GM18505 (cell line): ENCODE results near the gene SRRM1.

ENCODE experiments used
- ATAC-seq: cut with Tn5 transposase; IDR thresholded peaks from one replicate; pipeline ENCODE4 v1.9.1; 2021; ENCODE audit not compliant: unreplicated experiment
- POLR2A ChIP-seq: IDR thresholded peaks from 4 replicates; pipeline ENCODE4 v1.6.1; 2011; ENCODE audit warnings: borderline replicate concordance; ENCODE audit not compliant: insufficient read depth, insufficient read length; ENCODE audit errors: extremely low read depth

SRRM1 gene

DNA sequence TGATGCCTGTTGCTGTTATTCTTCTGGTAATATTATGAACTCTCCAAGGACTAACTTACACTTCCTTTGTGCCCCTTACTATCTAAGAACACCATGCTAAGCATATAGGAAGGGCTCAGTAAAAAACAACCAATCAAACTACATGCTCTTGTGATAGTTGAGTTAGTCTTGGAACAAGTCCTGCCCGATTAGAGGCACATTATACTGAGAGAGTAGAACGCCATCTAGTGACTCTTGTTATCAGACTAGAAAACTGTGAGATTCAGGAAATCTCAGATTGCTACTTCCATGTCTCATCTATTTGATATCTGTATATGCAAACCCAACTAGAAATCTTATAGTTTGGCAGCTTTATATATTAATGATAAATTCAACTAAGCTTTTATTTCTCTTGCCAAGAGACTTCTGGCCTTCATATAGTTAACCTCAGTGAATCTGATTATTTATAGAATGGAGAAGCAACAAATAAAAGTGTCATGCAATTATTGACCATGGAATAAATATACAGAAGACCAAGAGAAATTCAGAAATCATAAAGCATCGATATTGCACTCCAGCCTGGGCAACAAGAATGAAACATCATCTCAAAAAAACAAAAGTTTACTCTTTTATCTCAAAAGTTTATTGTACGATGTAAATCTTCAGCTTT lies 7.8 kb upstream of the SRRM1 start:
- no peak for TF ChIP-seq POLR2A
- no peak for ATAC-seq

DNA sequence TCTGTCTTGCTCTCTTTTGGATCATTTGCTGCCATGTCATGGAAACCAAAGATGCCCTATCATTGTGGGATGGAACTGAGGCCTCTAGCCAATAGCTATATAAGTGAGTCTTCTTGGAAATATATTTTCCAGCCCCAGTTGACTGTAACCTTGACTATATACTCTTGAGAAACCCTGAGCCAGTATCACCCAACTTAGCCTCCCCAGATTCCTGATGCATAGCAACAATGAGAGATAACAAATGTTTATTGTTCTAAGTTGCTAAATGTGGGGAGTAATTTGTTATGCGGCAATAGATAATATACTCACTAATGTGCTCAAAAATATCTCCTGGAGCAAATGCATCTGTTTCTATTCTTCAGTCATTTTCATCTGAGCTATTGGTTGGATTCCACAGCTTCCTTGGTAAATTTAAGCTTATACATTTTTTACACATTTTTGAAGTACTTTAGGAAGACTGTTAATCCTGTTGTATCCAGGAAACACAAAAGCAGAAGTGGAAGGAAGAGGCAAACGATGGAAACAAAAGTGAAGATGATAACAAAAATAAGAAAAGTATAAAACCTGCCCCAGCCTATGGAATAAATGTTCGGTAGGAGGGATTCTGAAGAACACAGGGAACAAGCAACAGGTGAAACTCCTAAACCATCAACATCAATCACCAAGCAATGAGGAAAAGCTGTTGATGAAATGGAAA lies 6.3 kb upstream of the SRRM1 start:
- no peak for TF ChIP-seq POLR2A
- no peak for ATAC-seq

DNA sequence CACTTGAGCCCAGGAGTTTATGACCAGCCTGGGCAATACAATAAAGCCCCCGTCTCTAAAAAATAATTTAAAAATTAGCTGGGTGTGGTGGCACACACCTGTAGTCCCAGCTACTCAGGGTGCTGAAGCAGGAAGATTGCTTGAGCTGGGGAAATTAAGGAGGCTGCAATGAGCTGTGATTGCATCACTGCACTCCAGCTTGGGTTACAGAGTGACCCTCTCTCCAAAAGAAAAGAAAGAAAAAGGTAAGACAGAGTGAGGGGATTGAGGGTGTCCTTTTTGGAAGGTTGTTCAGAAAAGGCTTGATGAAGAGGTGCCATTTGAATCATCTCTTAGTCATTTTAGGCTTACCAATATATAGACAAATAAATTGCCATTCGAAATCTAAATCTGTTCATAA lies 4.0 kb upstream of the SRRM1 start:
- no peak for TF ChIP-seq POLR2A

DNA sequence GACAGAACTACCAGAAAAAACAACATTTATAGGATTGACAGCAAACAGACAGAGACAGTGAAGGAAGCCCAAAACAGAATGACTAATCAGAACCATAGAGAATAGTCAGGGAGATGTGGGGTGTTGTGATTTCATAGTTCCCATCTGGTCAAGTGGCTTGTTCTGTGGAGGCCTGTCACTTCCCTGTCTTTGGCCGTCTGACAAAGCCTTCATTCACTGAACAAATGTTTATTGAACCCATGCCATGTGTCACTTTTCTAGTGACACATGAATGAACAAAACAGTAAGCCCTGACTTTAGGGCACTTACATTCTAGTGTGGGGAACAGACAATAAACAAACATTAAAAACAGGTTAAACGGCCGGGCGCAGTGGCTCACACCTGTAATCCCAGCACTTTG lies 3.2 kb upstream of the SRRM1 start:
- no peak for ATAC-seq
- no peak for TF ChIP-seq POLR2A

More for the DNA sequence above, 4.0 kb upstream of the SRRM1 start:
- no peak for ATAC-seq

DNA sequence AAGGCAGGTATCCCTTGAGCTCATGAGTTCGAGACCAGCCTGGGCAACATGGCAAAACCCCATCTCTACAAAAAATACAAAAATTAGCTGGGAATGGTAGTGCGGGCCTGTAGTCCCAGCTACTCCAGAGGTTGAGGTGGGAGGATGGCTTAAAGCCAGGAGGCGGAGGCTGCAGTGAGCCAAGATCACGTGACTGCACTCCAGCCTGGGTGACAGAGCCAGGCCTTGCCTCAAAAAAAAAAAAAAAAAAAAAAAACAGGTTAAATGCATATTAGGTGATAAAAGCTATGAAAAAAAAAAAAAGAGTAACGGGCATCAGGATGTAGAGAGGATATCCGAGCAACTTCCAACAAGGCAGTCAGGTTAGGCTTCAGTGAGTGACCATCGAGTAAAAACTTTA lies 2.8 kb upstream of the SRRM1 start:
- no peak for ATAC-seq
- TF ChIP-seq POLR2A: no peak

DNA sequence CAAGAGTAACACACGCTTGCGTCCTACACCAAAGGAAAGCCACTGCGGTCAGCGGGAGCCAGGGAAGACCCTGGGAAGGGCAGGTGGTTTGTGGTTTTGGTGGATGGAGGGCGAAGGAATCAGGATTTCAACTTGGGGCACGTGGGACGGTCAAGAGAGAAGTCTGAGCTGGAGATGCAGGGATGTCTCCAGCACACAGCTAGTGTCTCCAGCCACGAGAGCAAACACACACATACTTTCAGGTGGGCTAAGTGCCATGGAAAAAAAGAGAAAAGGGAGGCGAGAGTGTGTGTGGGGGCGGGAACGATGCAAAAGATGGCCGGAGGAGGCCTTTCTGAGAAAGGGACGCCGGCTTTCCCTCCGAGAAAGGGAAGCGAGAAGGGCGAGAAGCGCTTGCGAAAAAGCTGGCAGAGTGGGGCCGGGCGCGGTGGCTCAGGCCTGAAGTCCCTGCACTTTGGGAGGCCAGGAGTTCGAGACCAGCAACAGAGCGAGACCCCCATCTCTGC lies 1.4 kb upstream of the SRRM1 start:
- no peak for ATAC-seq
- no peak for TF ChIP-seq POLR2A

DNA sequence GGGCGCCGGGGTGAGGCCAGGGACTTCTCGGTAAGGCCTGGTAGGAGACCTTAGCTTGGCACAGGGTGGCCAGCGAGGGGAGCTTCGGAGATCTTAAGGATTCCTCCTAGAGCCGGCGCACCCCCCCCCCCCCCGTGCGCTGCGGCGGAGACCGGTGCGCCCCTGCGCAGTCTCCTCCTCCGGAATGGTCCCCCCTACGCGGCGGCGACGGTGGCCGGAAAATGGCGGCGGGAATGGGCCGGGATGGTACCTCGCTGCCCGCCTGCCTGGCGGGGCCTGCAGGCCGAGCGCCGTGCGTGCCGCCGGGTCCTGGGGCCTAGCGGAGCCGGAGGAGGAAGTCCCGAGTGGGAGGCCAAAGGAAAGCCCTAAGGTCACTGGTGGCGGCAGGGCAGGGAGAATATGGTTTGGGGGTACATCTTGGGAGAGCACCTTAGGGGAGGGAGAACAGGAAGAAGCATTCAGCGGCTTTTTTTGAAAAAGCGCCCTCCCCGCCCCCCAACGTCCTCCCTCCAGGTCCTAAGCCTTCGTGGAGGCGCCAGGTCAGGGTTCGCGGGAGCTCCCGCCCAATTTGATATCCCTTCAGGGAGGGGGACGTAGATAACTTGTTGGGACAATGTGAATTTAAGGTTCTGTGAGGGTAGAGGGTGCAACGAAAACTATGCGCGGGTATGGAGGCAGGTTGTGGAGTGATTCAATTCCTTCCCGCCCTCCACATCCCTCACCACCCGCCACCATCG lies 429 bp downstream of the SRRM1 start:
- no peak for TF ChIP-seq POLR2A
- ATAC-seq: peak; percentile 18

DNA sequence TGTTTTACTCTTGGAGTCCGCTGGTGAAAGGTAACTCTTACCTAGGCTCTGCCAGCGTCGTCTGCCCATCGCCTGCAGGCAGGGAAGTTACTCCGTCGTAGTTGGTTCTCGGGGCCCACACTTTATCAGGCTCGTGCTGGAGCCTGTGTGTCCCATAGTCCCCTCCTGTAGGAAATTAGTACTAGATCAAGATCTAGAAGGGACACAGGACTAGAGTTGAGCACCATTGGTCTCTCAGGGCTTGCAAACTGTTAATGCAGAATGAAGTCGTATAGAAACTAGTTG lies 940 bp downstream of the SRRM1 start:
- TF ChIP-seq POLR2A: no peak
- ATAC-seq: no peak

DNA sequence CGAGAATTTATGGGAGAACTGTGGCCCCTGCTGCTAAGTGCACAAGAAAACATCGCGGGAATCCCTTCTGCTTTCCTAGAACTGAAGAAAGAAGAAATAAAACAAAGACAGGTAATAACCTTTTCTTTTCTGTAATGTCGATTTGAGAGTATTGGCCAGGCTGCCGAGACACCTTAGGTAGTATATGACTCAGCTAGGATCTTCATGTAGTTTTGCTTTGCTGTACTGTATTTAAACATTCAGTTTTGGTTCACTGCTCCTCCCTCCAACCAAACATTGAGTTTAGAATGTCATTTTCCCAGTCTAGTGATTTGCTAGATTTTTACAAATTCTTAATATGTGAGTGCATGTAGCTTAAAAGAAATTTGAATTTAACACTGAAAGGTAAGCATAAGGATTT lies 5.8 kb downstream of the SRRM1 start:
- ATAC-seq: no peak
- TF ChIP-seq POLR2A: no peak

DNA sequence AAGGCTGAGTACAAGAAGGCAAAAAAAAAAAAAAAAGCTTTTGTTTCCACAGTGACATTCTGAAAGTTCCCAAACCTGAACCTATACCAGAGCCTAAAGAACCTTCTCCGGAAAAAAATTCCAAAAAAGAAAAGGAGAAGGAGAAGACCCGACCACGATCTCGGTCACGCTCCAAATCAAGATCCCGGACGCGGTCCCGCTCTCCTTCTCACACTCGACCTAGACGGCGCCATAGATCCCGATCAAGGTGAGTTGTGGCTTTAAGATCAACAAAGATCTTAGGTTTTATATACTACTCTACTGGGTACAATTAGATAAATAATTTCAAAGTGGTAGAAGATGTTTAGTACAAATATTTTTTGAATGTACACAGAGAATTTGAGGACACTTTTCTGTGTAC lies 9.3 kb downstream of the SRRM1 start:
- no peak for TF ChIP-seq POLR2A
- ATAC-seq: no peak

DNA sequence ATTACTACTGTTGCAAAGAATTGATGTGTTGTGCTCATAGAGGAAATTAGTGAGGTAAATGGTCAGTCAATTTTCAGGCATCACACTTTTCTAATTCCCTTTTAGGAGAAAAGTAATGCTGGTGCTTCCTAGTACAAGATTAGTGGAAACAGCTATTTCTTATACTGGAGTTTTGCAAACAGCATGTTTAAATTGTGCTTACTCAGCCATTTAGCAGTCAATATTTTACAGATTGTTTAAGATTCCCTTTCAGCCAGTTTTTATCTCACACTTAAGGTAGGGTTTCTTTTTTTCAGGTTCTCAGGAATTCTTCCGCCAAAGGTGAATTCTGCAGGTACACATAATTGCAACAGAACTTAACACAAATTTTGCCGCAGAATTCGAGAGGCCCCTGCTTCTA lies 10.9 kb downstream of the SRRM1 start:
- no peak for ATAC-seq
- TF ChIP-seq POLR2A: no peak

DNA sequence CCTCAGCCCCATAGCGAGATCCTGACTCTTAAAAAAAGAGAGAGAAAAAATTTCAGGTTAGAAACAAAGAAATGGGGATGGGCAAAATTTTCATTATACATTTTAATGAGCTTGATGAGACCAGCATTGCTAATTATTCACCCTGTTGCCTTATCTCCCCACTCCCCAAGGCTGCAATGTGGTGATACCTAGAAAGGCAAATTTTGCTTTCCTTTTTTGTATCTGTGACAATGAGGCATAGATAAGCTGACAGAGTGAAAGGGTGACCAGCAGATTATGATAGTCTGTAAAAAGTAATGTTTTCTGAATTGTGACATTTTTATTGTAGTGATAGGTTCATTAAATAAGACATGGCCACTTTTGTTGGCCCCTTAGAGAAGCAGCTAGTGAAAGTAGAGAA lies 12.9 kb downstream of the SRRM1 start:
- TF ChIP-seq POLR2A: no peak
- no peak for ATAC-seq

DNA sequence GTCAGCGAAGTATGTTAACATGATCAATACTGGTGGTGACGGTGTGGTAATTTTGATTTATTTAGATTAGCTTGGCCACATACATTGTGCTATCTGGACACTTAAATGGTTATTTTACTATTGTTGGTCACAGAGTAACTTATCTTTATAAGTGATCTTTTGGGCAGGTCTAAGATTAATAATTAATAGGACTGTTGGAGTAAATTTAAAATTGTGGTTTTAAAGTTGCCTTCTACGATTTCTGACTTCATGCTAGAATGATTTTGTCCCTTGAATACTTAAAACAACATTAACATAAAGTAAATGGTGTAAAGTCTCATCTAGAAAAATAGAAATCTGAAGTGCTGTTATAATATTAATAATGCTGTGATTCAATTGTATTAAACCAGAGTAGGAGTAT lies 14.7 kb downstream of the SRRM1 start:
- TF ChIP-seq POLR2A: no peak
- ATAC-seq: no peak

DNA sequence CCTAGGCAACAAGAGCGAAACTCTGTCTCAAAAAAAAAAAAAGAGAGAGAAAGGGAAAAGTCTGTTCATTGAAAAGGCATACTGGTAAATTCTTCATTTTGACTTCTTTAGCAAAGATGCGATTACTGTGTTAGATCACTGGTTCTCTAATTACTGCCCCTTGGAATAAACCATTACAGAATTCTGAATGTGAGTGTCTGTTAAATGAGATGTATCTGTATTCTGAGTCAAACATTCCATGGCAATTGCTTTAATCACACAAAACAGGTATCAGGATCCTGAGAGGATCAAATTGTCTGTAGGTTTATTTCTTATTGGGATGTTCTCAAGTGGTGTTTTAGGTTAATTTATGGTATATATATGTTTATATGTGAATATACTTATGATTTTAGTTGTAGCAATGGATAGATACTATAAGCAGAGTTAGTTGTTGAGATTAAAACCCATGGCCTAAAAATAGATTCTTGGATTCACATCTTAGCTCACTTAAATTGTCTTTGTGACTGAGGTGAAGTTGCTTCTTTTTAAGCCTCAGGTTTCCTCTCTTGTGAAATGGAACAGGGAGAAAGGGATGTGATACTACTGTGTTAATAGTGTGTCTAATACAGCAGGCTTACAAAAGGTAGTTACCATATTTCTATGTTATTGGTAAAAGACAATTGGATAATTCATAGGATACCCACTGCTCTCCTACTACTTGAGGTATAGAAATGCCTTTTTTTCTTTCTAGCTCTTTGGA lies 16.2 kb downstream of the SRRM1 start:
- TF ChIP-seq POLR2A: no peak
- ATAC-seq: no peak

DNA sequence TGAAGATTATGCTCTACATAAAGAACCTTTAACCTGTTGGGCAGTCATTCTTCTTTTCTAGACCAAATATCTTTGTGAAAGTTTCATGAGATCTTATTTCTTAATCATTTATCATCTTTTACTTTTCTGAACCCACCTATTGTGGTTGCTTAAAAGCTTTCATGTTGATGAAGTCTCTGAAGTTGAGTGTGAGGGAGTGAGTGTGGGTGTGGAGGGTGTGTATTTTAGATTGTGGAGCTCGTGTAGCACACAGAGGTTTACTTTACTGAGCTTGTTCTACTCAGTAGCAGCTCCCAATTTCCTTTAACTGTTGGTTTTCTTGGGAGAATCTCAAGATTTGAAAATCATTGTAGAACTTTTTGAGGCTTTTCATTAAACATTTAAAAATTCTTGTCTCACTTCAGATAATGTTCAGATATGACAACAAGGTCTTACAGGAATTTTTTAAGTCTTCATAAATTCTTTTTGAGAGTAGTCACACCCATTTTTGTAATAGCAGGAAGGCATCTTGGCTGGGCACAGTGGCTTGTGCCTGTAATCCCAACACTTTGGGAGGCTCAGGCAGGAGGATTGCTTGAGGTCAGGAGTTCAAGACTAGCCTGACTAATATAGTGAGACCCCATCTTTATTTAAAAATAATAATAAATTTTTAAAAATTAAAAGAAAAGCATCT lies 17.0 kb downstream of the SRRM1 start:
- TF ChIP-seq POLR2A: no peak
- ATAC-seq: no peak
